ENCODE measurements around the gene KERA. TPM values are rescaled to one million over a fixed set of nuclear protein-coding genes. Genes with fewer than 3 reads are reported as not detected.
"Not testable (repeated sequence)": the region's sequence is repeated elsewhere in the genome, so short reads cannot be mapped to it uniquely, and the experiment has no call there.

KERA gene, protein sequence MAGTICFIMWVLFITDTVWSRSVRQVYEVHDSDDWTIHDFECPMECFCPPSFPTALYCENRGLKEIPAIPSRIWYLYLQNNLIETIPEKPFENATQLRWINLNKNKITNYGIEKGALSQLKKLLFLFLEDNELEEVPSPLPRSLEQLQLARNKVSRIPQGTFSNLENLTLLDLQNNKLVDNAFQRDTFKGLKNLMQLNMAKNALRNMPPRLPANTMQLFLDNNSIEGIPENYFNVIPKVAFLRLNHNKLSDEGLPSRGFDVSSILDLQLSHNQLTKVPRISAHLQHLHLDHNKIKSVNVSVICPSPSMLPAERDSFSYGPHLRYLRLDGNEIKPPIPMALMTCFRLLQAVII
- not detected in 2 replicates for total RNA-seq (2014; rRNA removed; shearing (Covaris generic))

DNA sequence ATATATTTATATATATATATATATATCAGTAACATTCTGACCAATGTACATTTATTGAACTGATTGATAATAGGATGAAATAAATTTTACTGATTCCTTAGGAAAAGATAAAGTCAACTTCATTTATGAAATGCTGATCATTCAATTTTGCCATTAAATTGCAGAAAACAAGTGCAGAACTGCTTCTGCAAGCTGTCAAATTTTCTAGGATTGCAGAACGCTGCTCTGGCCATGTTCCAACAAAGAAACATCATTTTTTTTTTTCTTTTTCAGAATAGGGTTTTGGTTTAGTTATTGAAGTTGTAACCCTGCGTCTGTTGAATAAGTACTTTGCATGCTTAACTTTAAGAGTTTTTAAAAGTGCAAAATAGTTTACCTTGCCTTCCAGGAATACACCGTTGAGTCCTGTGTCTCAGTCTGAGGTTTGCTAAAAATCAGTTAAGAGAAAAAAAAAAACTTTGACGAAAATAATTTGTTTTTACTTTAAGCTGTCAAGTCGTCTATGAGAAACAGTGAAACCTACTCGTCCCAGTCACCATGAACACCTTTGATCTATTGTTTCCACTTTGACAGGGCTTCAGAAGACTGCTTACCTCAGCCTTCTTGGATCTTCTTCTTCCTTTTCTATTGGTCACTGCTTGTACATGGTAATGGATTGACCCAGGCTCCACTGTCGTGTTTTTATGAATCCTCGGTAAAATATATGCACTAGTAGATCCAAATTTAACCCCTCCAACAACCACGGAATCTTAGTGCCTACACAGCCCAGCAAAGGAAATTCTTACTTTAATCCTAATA, at the start of gene KERA:
Gene KERA (minus strand): TSS at position 657 of the 798 bp plus-strand sequence. CDS start 1,743 bp downstream, outside the sequence.
- no peak for DNase-seq (ENCODE audit: low spot score)

DNA sequence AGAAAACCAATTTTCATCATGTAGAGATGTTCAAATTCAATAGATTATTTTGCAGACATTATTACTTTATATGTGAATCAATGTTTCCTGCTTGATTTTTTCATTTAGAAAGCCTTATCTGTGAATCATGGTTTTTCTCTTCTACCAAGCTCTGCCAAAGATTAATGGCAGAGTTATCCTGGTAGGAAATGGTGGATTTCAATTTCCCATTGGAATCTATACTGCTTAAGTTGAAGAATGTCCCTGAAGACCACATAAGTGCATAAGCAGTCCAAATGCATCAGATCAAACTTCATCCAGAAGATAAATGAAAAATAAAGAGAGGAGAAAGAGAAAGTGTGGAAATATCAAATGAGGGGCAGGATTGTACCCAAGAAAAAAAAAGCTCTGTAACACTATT, 48.5 kb upstream of the KERA start:
- DNase-seq (ENCODE audit: low spot score) = no peak

DNA sequence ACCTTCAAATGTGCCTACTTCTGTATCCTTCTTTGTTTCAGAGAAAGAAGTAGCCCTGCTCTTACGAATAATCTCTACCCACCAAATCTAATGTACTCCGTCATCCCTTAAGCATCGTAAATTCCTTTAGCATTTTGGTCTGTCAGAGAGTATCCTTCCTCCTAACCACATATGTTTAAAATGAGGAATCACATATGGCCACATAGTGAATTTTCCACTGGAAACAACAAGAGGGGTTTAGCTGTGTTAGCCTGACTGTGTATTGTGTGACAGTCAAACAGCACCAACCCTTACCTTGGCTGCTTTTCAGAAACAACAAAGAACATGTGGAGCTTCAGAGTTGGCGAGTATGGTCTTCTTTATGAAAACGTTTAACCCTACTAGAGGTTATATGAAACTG, 48.0 kb upstream of the KERA start:
- DNase-seq (ENCODE audit: low spot score) = no peak

DNA sequence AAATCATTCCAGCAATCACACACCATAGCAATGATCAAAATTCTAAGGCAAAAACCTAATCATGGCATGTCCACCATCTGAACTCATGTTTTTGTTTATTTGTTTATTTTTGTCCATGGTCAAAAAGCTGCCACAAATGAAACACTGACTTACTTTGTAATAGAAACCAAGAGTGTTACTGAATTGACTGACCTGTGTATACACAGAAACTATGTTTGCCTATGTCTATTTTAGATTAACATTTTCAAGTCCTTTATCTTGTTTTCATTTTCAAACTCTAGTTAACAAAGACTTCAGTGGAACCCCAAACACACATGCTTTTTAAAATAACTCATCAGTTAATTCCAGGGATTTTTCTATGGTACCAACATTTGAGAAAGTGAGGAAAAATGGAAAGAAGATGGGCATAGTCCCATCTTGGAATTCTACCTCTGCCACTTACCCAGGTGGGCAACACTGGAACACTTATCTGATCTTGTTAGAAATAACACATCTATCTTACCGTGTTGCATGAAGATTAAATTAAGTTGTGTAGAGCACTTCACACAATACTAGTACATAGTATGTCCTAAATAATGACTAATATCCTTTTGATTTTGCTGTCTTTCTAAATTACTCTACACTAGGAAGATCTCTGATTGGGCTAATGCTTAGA, 47.1 kb upstream of the KERA start:
- DNase-seq (ENCODE audit: low spot score) = no peak

DNA sequence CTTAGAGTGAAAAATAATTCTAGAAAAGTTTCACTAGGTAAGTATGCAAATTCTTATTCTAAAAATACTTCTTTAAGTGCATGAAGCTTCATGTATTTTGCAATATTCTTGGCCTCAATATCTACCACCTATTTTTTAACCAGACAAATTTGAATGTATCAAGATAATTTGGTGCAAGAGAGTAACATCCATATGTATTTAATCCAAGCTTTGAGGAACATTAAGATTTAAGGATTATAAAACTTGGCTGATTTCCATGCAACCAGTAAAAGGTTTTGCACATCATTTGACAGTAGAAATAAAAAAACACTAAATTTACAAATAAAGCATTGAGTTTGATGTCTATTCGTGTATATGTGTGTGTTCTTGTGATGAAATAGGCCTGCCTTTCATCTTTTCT, 45.8 kb upstream of the KERA start:
- no peak for DNase-seq (ENCODE audit: low spot score)

GRCh38 chr12:91103101-91103500, 45.3 kb upstream of the KERA start:
- no peak for DNase-seq (ENCODE audit: low spot score)

DNA sequence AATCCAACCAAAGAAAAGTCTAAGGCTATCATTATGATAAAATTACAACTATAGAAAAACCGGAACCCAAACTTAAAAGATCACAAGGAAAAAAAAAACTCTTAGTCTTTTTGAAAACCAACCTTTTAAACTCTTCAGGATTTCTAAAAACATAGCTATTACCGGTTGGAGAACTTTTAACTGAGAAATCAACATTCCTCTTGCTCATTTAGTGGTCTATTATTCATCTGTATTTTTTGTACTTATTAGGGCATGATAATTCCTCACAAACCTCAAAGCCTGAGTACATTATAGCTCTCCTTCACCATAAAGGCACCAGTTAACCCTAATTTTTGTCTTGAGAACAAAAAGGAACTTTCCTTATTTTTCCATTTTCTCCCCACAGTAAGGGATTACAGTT, 43.1 kb upstream of the KERA start:
- DNase-seq (ENCODE audit: low spot score) = no peak

GRCh38 chr12:91099836-91100235, 42.0 kb upstream of the KERA start:
- no peak for DNase-seq (ENCODE audit: low spot score)

- DNase-seq (ENCODE audit: low spot score) = no peak
Observed at GRCh38 chr12:91099341-91099740, 41.5 kb upstream of the KERA start.

DNA sequence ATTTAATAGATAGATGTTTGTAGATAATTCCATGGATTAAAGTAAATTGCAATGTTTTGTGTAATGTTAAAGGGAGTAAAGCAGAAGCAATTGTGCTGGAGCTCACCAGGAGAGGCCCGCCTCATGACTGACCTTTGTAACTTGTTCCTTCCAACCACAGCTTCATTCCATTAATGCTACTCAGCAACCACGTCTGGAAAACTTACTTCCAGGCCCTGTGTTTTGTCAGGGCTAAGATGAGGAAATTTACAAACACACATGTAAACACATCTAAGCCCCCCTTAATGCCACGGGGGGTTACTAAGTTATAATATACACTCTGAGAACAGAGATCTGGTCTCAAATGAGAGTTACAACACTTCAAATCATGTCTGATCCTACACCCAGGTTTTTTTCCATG, 41.1 kb upstream of the KERA start:
- peak; percentile 91 for DNase-seq (ENCODE audit: low spot score)

DNA sequence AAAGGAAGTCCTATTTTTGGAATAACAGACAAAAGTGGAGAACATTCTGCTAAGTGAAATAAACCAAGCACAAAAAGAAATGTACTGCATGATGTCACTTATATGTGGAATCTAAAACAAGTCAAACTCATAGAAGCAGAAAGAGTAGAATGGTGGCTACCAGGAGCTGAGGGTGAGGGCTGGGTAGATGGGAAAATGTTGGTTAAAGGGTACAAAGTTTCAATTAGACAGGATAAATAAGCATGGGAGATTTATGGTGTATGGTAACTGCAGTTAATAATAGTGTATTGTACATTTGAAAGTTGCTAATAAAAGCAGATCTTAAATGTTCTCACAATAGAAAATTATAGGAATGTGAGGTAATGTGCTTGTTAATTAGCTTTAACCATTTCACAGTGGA, 40.6 kb upstream of the KERA start:
- peak; percentile 10 for DNase-seq (ENCODE audit: low spot score)

DNA sequence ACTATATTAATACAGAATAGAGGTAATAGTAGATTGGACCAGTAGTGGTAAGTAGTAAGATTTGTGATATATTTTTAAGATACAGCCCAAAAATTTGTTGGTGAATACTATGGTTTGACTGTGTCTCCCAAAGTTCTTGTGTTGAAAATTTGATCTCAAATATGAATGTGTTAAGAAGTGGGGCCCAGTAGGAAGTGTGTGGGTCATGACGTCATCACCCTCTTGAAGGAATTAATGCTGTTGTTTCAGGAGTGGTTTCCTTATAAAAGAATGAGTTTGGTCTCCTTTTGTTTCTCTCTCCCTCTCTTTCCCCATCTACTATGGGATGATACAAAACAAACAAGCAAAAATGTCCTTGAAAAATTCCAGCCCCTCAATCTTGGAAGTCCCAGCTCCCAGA, 37.1 kb upstream of the KERA start:
- no peak for DNase-seq (ENCODE audit: low spot score)

DNA sequence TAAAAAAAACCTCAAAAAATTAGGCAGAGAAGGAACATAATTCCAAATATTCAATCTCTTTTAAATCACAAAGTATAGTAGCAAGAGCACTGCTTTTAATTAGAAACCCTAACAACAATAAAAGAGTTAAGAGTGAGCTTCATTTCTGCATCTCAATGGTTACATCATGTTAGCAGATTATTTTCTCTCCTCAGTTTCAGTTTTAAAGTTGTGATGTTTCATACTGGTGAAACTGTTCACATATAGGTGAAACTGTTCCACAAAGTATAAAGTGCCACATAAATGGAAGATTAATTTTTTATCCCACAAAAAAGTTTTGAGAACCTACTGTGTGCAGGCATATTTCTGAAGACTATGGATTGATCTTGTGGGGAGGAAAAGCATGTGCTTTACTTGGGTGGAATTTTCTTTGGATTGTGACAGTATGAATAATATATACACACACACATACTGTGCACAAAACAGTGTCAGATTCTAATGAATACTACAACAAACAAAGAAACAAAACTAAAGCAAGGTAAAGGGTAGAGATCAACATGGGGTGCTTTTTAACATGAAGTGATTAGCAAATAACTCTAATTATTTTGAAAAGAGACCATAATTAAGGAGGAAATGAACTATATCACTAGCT, 36.3 kb upstream of the KERA start:
- DNase-seq (ENCODE audit: low spot score) = no peak

DNA sequence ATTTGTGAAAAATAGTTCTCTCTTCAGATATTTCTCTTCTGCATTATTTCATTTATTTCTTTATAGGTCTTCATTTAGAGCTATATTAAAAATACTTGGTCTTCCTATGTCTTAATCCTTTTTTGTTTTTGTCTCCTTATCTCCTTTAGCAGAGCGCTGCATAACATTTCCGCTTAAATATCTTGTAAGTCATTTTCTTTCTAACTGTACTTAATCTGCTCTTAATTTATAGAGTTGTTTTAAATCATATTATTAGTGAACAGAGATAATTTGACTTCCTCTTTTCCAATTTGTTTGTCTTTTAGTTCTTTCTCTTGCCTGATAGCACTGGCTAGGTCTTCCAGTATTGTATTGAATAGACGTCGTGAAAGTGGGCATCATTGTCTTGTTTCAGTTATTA, 35.5 kb upstream of the KERA start:
- no peak for DNase-seq (ENCODE audit: low spot score)

DNA sequence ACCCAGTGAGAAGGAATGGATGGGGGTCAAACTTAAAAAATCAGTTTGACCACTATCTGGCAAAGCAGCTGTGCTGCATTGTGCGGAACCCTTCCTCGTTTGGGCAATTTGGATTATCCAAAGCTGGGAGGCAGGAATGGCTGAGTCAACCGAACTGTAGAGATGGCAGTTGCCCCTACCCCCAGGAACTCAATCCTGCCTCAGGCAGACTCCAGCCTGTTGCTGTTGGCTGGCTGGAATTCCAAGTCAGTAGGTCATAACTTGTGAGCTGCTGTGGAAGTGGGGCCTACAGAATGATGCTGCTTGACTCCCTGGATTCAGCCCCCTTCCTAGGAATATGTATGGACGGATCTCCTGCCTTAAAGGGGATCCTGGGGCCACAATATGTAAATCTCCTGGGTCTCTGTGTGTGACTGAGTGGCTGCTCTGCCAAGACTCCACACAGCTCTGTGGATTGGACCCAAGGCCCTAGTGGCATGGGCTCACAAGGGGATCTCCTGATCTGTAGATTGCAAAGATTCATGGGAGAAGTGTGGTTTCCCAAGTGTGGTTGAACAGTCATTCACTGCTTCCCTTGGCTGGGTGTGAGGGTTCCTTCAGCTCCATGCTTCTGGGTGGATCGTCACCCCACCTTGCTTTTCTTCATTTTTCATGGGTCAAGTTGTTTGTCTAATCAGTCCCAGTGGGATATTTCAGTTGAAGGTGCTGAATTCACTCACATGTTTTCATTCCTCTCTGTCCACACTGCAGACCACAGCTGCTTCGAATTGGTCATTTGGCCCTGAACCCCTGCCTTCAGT, 34.3 kb upstream of the KERA start:
- no peak for DNase-seq (ENCODE audit: low spot score)

- not testable (repeated sequence) for DNase-seq (ENCODE audit: low spot score)
Observed at GRCh38 chr12:91089953-91090352, 32.1 kb upstream of the KERA start.

- no peak for DNase-seq (ENCODE audit: low spot score)
Observed at GRCh38 chr12:91080041-91080440, 22.2 kb upstream of the KERA start.

GRCh38 chr12:91078501-91078900, 20.7 kb upstream of the KERA start:
- DNase-seq (ENCODE audit: low spot score) = no peak

GRCh38 chr12:91077228-91077954, 19.6 kb upstream of the KERA start:
- no peak for DNase-seq (ENCODE audit: low spot score)

- no peak for DNase-seq (ENCODE audit: low spot score)
Observed at GRCh38 chr12:91074851-91075250, 17.0 kb upstream of the KERA start.
